ENCODE results near the gene DBT.

The DBT gene

GRCh38 chr1:100268202-100268601, 18.6 kb upstream of the DBT start:
- ATAC-seq, result no peak
- no peak for TF ChIP-seq TSHZ2 (CRISPR knock-in tag; IDR thresholded peaks at IDR 0.05)
- no peak for TF ChIP-seq OSR1 (CRISPR knock-in tag; IDR thresholded peaks at IDR 0.05)
- no peak for TF ChIP-seq CSRNP3 (CRISPR knock-in tag; IDR thresholded peaks at IDR 0.05)
- no peak for TF ChIP-seq RARB (CRISPR knock-in tag; IDR thresholded peaks at IDR 0.05)
- TF ChIP-seq ZNF8 (CRISPR knock-in tag; IDR thresholded peaks at IDR 0.05), result no peak
- no peak for TF ChIP-seq PATZ1 (CRISPR knock-in tag; IDR thresholded peaks at IDR 0.05; ENCODE audit: borderline replicate concordance)
- TF ChIP-seq SNAI2 (CRISPR knock-in tag; IDR thresholded peaks at IDR 0.05), result no peak

- no peak for ATAC-seq
- TF ChIP-seq GLIS3 (CRISPR knock-in tag; IDR thresholded peaks at IDR 0.05), result no peak
- no peak for TF ChIP-seq TCF4 (CRISPR knock-in tag; IDR thresholded peaks at IDR 0.05; ENCODE audit: borderline replicate concordance)
- no peak for TF ChIP-seq RARB (CRISPR knock-in tag; IDR thresholded peaks at IDR 0.05)
- no peak for TF ChIP-seq ZNF565 (CRISPR knock-in tag; conservative IDR thresholded peaks at IDR 0.05; ENCODE audit: low read depth)
Measured at GRCh38 chr1:100267284-100267683, 17.6 kb upstream of the DBT start.

- ATAC-seq, result peak; percentile 43
- no peak for TF ChIP-seq ESRRG (CRISPR knock-in tag; IDR thresholded peaks at IDR 0.05)
- TF ChIP-seq ZFP30 (CRISPR knock-in tag; IDR thresholded peaks at IDR 0.05), result no peak
- TF ChIP-seq BACH2 (CRISPR knock-in tag; IDR thresholded peaks at IDR 0.05; ENCODE audit: borderline replicate concordance), result no peak
- no peak for TF ChIP-seq CREB5 (CRISPR knock-in tag; IDR thresholded peaks at IDR 0.05; ENCODE audit: low read depth)
- TF ChIP-seq ISL1 (CRISPR knock-in tag; IDR thresholded peaks at IDR 0.05), result no peak
- TF ChIP-seq CSRNP3 (CRISPR knock-in tag; IDR thresholded peaks at IDR 0.05), result no peak
Measured at GRCh38 chr1:100266741-100267140, 17.1 kb upstream of the DBT start.

- ATAC-seq, result peak; percentile 99
- TF ChIP-seq ZC3H10 (CRISPR knock-in tag; IDR thresholded peaks at IDR 0.05) (no peak), ZNF70 (CRISPR knock-in tag; IDR thresholded peaks at IDR 0.05) (no peak), CSDC2 (CRISPR knock-in tag; IDR thresholded peaks at IDR 0.05) (no peak), CSRNP3 (CRISPR knock-in tag; IDR thresholded peaks at IDR 0.05) (no peak), ISL1 (CRISPR knock-in tag; IDR thresholded peaks at IDR 0.05) (no peak), ESRRG (CRISPR knock-in tag; IDR thresholded peaks at IDR 0.05) (no peak), PATZ1 (CRISPR knock-in tag; IDR thresholded peaks at IDR 0.05; ENCODE audit: borderline replicate concordance) (no peak), ZNF565 (CRISPR knock-in tag; conservative IDR thresholded peaks at IDR 0.05; ENCODE audit: low read depth) (no peak), PPARA (CRISPR knock-in tag; IDR thresholded peaks at IDR 0.05; ENCODE audit: borderline replicate concordance) (no peak), ZFP3 (CRISPR knock-in tag; IDR thresholded peaks at IDR 0.05) (no peak), TOX (CRISPR knock-in tag; IDR thresholded peaks at IDR 0.05; ENCODE audit: borderline replicate concordance) (no peak), ZNF8 (CRISPR knock-in tag; IDR thresholded peaks at IDR 0.05) (no peak), OSR1 (CRISPR knock-in tag; IDR thresholded peaks at IDR 0.05) (no peak), CREB5 (CRISPR knock-in tag; IDR thresholded peaks at IDR 0.05; ENCODE audit: low read depth) (no peak)
Measured at GRCh38 chr1:100265931-100266740, 16.5 kb upstream of the DBT start, which contains the start of gene RTCA. TSS of gene RTCA (plus strand) at chr1:100266216. CDS start at chr1:100266376, 160 bp downstream.

Measured in SK-N-SH treated with all-trans-retinoic acid at 6 μM for 48 hours (cell line).